Measurements from ENCODE around the gene RAB30. TPM values are rescaled to one million over a fixed set of nuclear protein-coding genes. Genes with fewer than 3 reads are reported as not detected.
A peak's percentile ranks its signal among the peaks of the same experiment; 100 is the strongest.

RAB30 gene
- total RNA-seq, 1 donor from 2014 or later: 12.3 TPM

GRCh38 chr11:83063073-83063754 is 8.5 kb downstream of the RAB30 start:
- Mint-ChIP-seq H3K4me1 (peaks cover 3% of the 10 kb centered on the region), H3K27me3 (ENCODE audit: insufficient read depth, low read depth) (peaks cover 5% of the 10 kb centered on the region), H3K9me3 (peaks cover 2% of the 10 kb centered on the region), H3K27ac (peak overlapping the region; percentile 69), H3K36me3 (peaks cover 11% of the 10 kb centered on the region), H3K4me3 (no peak overlapping the region)
- Histone ChIP-seq H3K9me3 (ENCODE audit: low read depth) (no peaks in the 10 kb centered on the region), H3K27ac (no peak overlapping the region), H2AFZ (replicated peaks) (no peak overlapping the region), H3K4me1 (no peaks in the 10 kb centered on the region), H4K20me1 (ENCODE audit: low read depth) (no peaks in the 10 kb centered on the region), H3F3A (ENCODE audit: low read depth) (no peaks in the 10 kb centered on the region), H3K9ac (no peak overlapping the region), H3K27me3 (no peaks in the 10 kb centered on the region), H3K36me3 (no peaks in the 10 kb centered on the region), H3K4me3 (no peak overlapping the region), H3K79me2 (ENCODE audit: low read depth) (peaks cover 3% of the 10 kb centered on the region), H3K4me2 (no peak overlapping the region)
- TF ChIP-seq CTCF (IDR thresholded peaks at IDR 0.05) (no peak), EZH2 (IDR thresholded peaks at IDR 0.05) (no peak), EZH2phosphoT487 (IDR thresholded peaks at IDR 0.05) (no peak)
- DNase-seq (ENCODE audit: low spot score): no peak

- H3K36me3 Mint-ChIP-seq: peaks cover 8% of the 10 kb centered on the region
- Histone ChIP-seq H3K9ac (no peak overlapping the region), H3K36me3 (no peaks in the 10 kb centered on the region), H3K9me3 (ENCODE audit: low read depth) (no peaks in the 10 kb centered on the region), H3K27ac (no peak overlapping the region), H4K20me1 (ENCODE audit: low read depth) (no peaks in the 10 kb centered on the region), H3K27me3 (no peaks in the 10 kb centered on the region), H3F3A (ENCODE audit: low read depth) (no peaks in the 10 kb centered on the region), H3K79me2 (ENCODE audit: low read depth) (peaks cover 3% of the 10 kb centered on the region), H3K4me3 (no peak overlapping the region), H3K4me2 (no peak overlapping the region), H2AFZ (replicated peaks) (no peak overlapping the region), H3K4me1 (peaks cover 6% of the 10 kb centered on the region)
- H3K27me3 Mint-ChIP-seq (ENCODE audit: insufficient read depth, low read depth): peaks cover 2% of the 10 kb centered on the region
- TF ChIP-seq EZH2phosphoT487 (IDR thresholded peaks at IDR 0.05): no peak
- no peak for TF ChIP-seq EZH2 (IDR thresholded peaks at IDR 0.05)
- no peak for TF ChIP-seq CTCF (IDR thresholded peaks at IDR 0.05)
- no peak overlapping the region for H3K4me3 Mint-ChIP-seq
- no peaks in the 10 kb centered on the region for H3K9me3 Mint-ChIP-seq
- no peak for DNase-seq (ENCODE audit: low spot score)
- H3K4me1 Mint-ChIP-seq: peaks cover 3% of the 10 kb centered on the region
- H3K27ac Mint-ChIP-seq: no peak overlapping the region
Observed at GRCh38 chr11:83061883-83062282, 9.8 kb downstream of the RAB30 start.

GRCh38 chr11:83060965-83061364 is 10.7 kb downstream of the RAB30 start:
- no peak overlapping the region for H3K4me3 Mint-ChIP-seq
- no peak for DNase-seq (ENCODE audit: low spot score)
- H3K27ac ChIP-seq: no peak overlapping the region
- no peaks in the 10 kb centered on the region for H3K9me3 Mint-ChIP-seq
- no peaks in the 10 kb centered on the region for H3K27me3 ChIP-seq
- peaks cover 6% of the 10 kb centered on the region for H3K4me1 ChIP-seq
- H3K79me2 ChIP-seq (ENCODE audit: low read depth): peaks cover 3% of the 10 kb centered on the region
- no peak overlapping the region for H2AFZ ChIP-seq (replicated peaks)
- H3K9me3 ChIP-seq (ENCODE audit: low read depth): no peaks in the 10 kb centered on the region
- no peaks in the 10 kb centered on the region for H3K36me3 ChIP-seq
- no peaks in the 10 kb centered on the region for H4K20me1 ChIP-seq (ENCODE audit: low read depth)
- H3K4me3 ChIP-seq: no peak overlapping the region
- H3K36me3 Mint-ChIP-seq: peaks cover 8% of the 10 kb centered on the region
- no peaks in the 10 kb centered on the region for H3F3A ChIP-seq (ENCODE audit: low read depth)
- H3K9ac ChIP-seq: no peak overlapping the region
- TF ChIP-seq CTCF (IDR thresholded peaks at IDR 0.05) (no peak), EZH2phosphoT487 (IDR thresholded peaks at IDR 0.05) (no peak), EZH2 (IDR thresholded peaks at IDR 0.05) (no peak)
- H3K4me2 ChIP-seq: no peak overlapping the region
- H3K27me3 Mint-ChIP-seq (ENCODE audit: insufficient read depth, low read depth): peaks cover 2% of the 10 kb centered on the region
- no peak overlapping the region for H3K27ac Mint-ChIP-seq
- peaks cover 3% of the 10 kb centered on the region for H3K4me1 Mint-ChIP-seq

Measured in neural progenitor cell (in vitro differentiated cells).